AG04450 (cell line): ENCODE measurements around the gene NTMT1. TPM values are rescaled to one million over a fixed set of nuclear protein-coding genes. Genes with fewer than 3 reads are reported as not detected.

Source experiments
- CTCF ChIA-PET: fragments of 300-600, 350-600 bp; formaldehyde crosslinking; extraction: SDS; loops from one replicate; lab custom pipeline; 2022; ENCODE audit warnings: antibody characterized with exemption, inconsistent platforms; lab: Charles Lee
- POLR2A ChIA-PET: fragments of 350-600 bp; formaldehyde crosslinking; extraction: SDS; loops from one replicate; lab custom pipeline; 2021; ENCODE audit warnings: antibody characterized with exemption, inconsistent platforms; lab: Yijun Ruan, JAX
- DNase-seq: peaks from one replicate; pipeline ENCODE4 v3.0.0-alpha.2; 2011; ENCODE audit warnings: low read depth, low spot score
- H3K27ac ChIP-seq: one replicate; pipeline ENCODE4 v1.5.1; 2012; ENCODE audit warnings: low read depth, low read length, control low read depth
- H3K27me3 ChIP-seq: one replicate; pipeline ENCODE4 v1.6.0; 2012; ENCODE audit warnings: low read length; ENCODE audit not compliant: control insufficient read depth, insufficient read depth
- H3K4me3 ChIP-seq: 2 replicates; pipeline ENCODE4 v1.5.1; 2011; ENCODE audit warnings: mild to moderate bottlenecking, low read depth, low read length, control low read depth
- H3K9me3 ChIP-seq: 2 replicates; pipeline ENCODE4 v1.5.1; 2012; ENCODE audit warnings: low read length; ENCODE audit not compliant: control insufficient read depth, insufficient read depth
- polyA plus RNA-seq: library from polyadenylated mRNA; depleted of rRNA; stranded (reverse); fragments of >200 nt; gene quantifications from 2 replicates; pipeline ENCODE4 v1.2.3, GENCODE V29; 2011
- TF ChIP-seq, protein P1 (sequence below): IDR thresholded peaks from 2 replicates; pipeline ENCODE4 v1.5.1; 2011; ENCODE audit warnings: low read depth, low read length, control low read depth, inconsistent platforms

Gene NTMT1
- polyA plus RNA-seq, 1 experiment, result 49.3 TPM

- ChIA-PET POLR2A (no interaction called here), CTCF (interaction anchor here (0.6 kb wide), 2 partner anchors 348 to 419 kb away, joined by 3 to 6 read pairs; no protein-coding TSS in a partner anchor)
- Histone ChIP-seq H3K27me3 (no peaks in the 10 kb centered on the region), H3K27ac (no peak overlapping the region), H3K4me3 (no peak overlapping the region), H3K9me3 (no peaks in the 10 kb centered on the region; the same call in 1 of the 2 replicates)
- TF ChIP-seq, protein P1, sequence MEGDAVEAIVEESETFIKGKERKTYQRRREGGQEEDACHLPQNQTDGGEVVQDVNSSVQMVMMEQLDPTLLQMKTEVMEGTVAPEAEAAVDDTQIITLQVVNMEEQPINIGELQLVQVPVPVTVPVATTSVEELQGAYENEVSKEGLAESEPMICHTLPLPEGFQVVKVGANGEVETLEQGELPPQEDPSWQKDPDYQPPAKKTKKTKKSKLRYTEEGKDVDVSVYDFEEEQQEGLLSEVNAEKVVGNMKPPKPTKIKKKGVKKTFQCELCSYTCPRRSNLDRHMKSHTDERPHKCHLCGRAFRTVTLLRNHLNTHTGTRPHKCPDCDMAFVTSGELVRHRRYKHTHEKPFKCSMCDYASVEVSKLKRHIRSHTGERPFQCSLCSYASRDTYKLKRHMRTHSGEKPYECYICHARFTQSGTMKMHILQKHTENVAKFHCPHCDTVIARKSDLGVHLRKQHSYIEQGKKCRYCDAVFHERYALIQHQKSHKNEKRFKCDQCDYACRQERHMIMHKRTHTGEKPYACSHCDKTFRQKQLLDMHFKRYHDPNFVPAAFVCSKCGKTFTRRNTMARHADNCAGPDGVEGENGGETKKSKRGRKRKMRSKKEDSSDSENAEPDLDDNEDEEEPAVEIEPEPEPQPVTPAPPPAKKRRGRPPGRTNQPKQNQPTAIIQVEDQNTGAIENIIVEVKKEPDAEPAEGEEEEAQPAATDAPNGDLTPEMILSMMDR, result no peak
- DNase-seq, result no peak
These were observed 40.6 kb upstream of the NTMT1 start for GRCh38 chr9:129585352-129585751.

GRCh38 chr9:129586245-129586644 is 39.7 kb upstream of the NTMT1 start:
- Histone ChIP-seq H3K9me3 (no peaks in the 10 kb centered on the region; the same call in 1 of the 2 replicates), H3K4me3 (no peak overlapping the region), H3K27ac (no peak overlapping the region), H3K27me3 (no peaks in the 10 kb centered on the region)
- TF ChIP-seq, protein P1, result no peak
- ChIA-PET CTCF (no interaction called here), POLR2A (interaction anchor here (0.8 to 1.4 kb wide), 2 partner anchors 11 to 408 kb away, joined by 3 to 4 read pairs; partner anchors contain the start of gene IER5L)
- DNase-seq, result no peak

- Histone ChIP-seq H3K27me3 (no peaks in the 10 kb centered on the region), H3K4me3 (no peak overlapping the region), H3K27ac (no peak overlapping the region), H3K9me3 (no peaks in the 10 kb centered on the region; the same call in 1 of the 2 replicates)
- no peak for DNase-seq
- POLR2A ChIA-PET, result interaction anchor here (0.8 to 1.4 kb wide), 2 partner anchors 12 to 408 kb away, joined by 3 to 4 read pairs; partner anchors contain the start of gene IER5L
- TF ChIP-seq, protein P1, result no peak
- CTCF ChIA-PET, result interaction anchor here (0.7 to 0.8 kb wide), 2 partner anchors 38 to 413 kb away, joined by 3 read pairs; no protein-coding TSS in a partner anchor
These were observed 39.3 kb upstream of the NTMT1 start for GRCh38 chr9:129586685-129587084.

GRCh38 chr9:129587487-129588262 is 38.3 kb upstream of the NTMT1 start:
- POLR2A ChIA-PET, result interaction anchor here (0.6 kb wide), 2 partner anchors 442 to 468 kb away, joined by 3 read pairs; no protein-coding TSS in a partner anchor
- H3K27me3 ChIP-seq, result no peaks in the 10 kb centered on the region
- no peak overlapping the region for H3K27ac ChIP-seq
- TF ChIP-seq, protein P1, result no peak
- H3K4me3 ChIP-seq, result no peak overlapping the region
- H3K9me3 ChIP-seq, result no peaks in the 10 kb centered on the region; the same call in 1 of the 2 replicates
- DNase-seq, result no peak
- CTCF ChIA-PET, result interaction anchor here (0.8 kb wide), 1 partner anchor 37 kb away, joined by 3 read pairs; no protein-coding TSS in a partner anchor

GRCh38 chr9:129590466-129590865 is 35.5 kb upstream of the NTMT1 start:
- H3K9me3 ChIP-seq, result no peaks in the 10 kb centered on the region
- TF ChIP-seq, protein P1, result no peak
- no peak for DNase-seq
- CTCF ChIA-PET, result no interaction called here
- H3K27me3 ChIP-seq, result no peaks in the 10 kb centered on the region
- no peak overlapping the region for H3K27ac ChIP-seq
- H3K4me3 ChIP-seq, result no peak overlapping the region
- POLR2A ChIA-PET, result interaction anchor here (0.6 kb wide), 1 partner anchor 8 kb away, joined by 3 read pairs; no protein-coding TSS in a partner anchor
